PC-9 (cell line): ENCODE results near the gene MFN1. TPM values are rescaled to one million over a fixed set of nuclear protein-coding genes. Genes with fewer than 3 reads are reported as not detected.

ENCODE experiments used
- BruUV-seq: library from RNA; stranded (reverse); fragments of 400-500 nt; replicated peaks from 2 replicates; lab custom pipeline; 2021; lab: Mats Ljungman, UMichigan
- CTCF ChIA-PET: fragments of 300-600 bp; sonication (Branson Sonifier 250); formaldehyde crosslinking; loops from one replicate; lab custom pipeline; 2022; ENCODE audit warnings: antibody characterized with exemption; lab: Charles Lee
- POLR2A ChIA-PET: fragments of 300-600 bp; sonication (Branson Sonifier 250); formaldehyde crosslinking; loops from one replicate; lab custom pipeline; 2022; ENCODE audit warnings: antibody characterized with exemption; ENCODE audit not compliant: unreplicated experiment; lab: Charles Lee
- DNase-seq, 2 experiments: peaks; one replicate each; pipeline versions ENCODE4 v3.0.0 to v3.0.0-alpha.2; 2015 to 2022; ENCODE audit warnings: mixed read lengths in 1 of 2
- H2AFZ ChIP-seq: fragments of 200-600 bp; sonication (generic); 2 replicates; pipeline ENCODE4 v1.8.1; 2017; ENCODE audit warnings: antibody characterized with exemption
- H3F3A ChIP-seq: fragments of 200-600 bp; sonication (generic); 2 replicates; pipeline ENCODE4 v1.8.1; 2017; ENCODE audit warnings: antibody characterized with exemption, mild to moderate bottlenecking, low read depth; ENCODE audit not compliant: insufficient read depth
- H3K27ac ChIP-seq: fragments of 200-600 bp; sonication (generic); 2 replicates; pipeline ENCODE4 v1.6.1; 2016; ENCODE audit warnings: mixed run types
- H3K27me3 ChIP-seq: fragments of 200-600 bp; sonication (generic); 2 replicates; pipeline ENCODE4 v1.6.1; 2016; ENCODE audit warnings: low read depth, mixed run types; ENCODE audit not compliant: insufficient read depth
- H3K36me3 ChIP-seq: fragments of 200-600 bp; sonication (generic); 2 replicates; pipeline ENCODE4 v1.6.1; 2016; ENCODE audit warnings: low read depth, mixed run types
- H3K4me1 ChIP-seq: fragments of 200-600 bp; sonication (generic); replicated peaks from 2 replicates; pipeline ENCODE4 v1.6.1; 2016; ENCODE audit warnings: mixed run types; ENCODE audit not compliant: insufficient read depth
- H3K4me2 ChIP-seq: fragments of 200-600 bp; sonication (generic); 2 replicates; pipeline ENCODE4 v1.6.1; 2017; ENCODE audit warnings: mixed run types
- H3K4me3 ChIP-seq: fragments of 200-600 bp; sonication (generic); 2 replicates; pipeline ENCODE4 v1.6.1; 2016; ENCODE audit warnings: mixed run types
- H3K79me2 ChIP-seq: fragments of 200-600 bp; sonication (generic); 2 replicates; pipeline ENCODE4 v1.6.1; 2017; ENCODE audit warnings: low read depth, mixed run types
- H3K9me2 ChIP-seq: fragments of 200-600 bp; sonication (generic); 2 replicates; pipeline ENCODE4 v1.8.1; 2017; ENCODE audit warnings: mild to moderate bottlenecking; ENCODE audit not compliant: insufficient read depth
- H3K9me3 ChIP-seq: fragments of 200-600 bp; sonication (generic); 2 replicates; pipeline ENCODE4 v1.8.1; 2016; ENCODE audit warnings: low read depth; ENCODE audit not compliant: insufficient read depth
- H4K20me1 ChIP-seq: fragments of 200-600 bp; sonication (generic); 2 replicates; pipeline ENCODE4 v1.8.1; 2017; ENCODE audit not compliant: insufficient read depth
- EZH2 ChIP-seq: fragments of 200-600 bp; sonication (generic); IDR thresholded peaks from 2 replicates; pipeline ENCODE4 v1.8.0; 2017; ENCODE audit warnings: antibody characterized with exemption, low read depth
- intact Hi-C: fragments of 100-400 bp; cut with micrococcal nuclease; formaldehyde crosslinking; loops from one replicate; pipeline ENCODE4 v1.10.0; 2022; ENCODE audit not compliant: unreplicated experiment
- total RNA-seq: library from RNA; stranded (reverse); gene quantifications from 2 replicates; pipeline ENCODE4 v1.2.3, GENCODE V29; 2021
- TF ChIP-seq, protein P1 (sequence below): fragments of 200-600 bp; sonication (generic); conservative IDR thresholded peaks from 2 replicates; pipeline ENCODE4 v1.6.1; 2017; ENCODE audit warnings: mixed run types, antibody characterized with exemption, mild to moderate bottlenecking, moderate library complexity

The MFN1 gene
- total RNA-seq, 1 experiment from 2014 or later, result 69.1 TPM

DNA sequence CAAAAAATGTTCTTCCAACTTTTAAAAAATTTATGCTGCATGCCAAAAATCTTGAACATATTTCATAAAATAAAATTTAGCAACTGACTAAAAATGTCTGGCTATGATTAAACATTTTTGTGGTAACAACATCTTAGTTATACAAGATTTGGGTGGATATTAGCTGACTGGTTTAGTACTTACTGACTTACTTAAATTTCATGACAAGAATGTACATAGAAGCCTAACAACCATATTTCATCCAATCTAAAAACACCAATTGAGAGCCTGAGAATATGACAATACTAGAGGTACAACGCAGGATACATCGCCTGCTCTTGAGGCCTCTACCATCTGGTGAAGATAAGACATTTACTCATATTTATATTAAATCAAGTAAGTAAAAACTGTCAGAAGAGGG lies 69.2 kb downstream of the MFN1 start:
- intact Hi-C loops, result no loop called here
- no TSS peak for BruUV-seq
- POLR2A ChIA-PET, result no interaction called here
- no peaks in the 10 kb centered on the region for H3K36me3 ChIP-seq
- no peak overlapping the region for H3K27ac ChIP-seq
- no peaks in the 10 kb centered on the region for H3K27me3 ChIP-seq
- no peaks in the 10 kb centered on the region for H4K20me1 ChIP-seq
- no peaks in the 10 kb centered on the region for H3K9me3 ChIP-seq
- no peaks in the 10 kb centered on the region for H3F3A ChIP-seq
- H3K79me2 ChIP-seq, result no peaks in the 10 kb centered on the region
- no peak for DNase-seq
- no peaks in the 10 kb centered on the region for H3K4me1 ChIP-seq
- no peaks in the 10 kb centered on the region for H3K9me2 ChIP-seq
- no peak overlapping the region for H3K4me2 ChIP-seq
- CTCF ChIA-PET, result no interaction called here
- no peak overlapping the region for H2AFZ ChIP-seq
- TF ChIP-seq, protein P1, sequence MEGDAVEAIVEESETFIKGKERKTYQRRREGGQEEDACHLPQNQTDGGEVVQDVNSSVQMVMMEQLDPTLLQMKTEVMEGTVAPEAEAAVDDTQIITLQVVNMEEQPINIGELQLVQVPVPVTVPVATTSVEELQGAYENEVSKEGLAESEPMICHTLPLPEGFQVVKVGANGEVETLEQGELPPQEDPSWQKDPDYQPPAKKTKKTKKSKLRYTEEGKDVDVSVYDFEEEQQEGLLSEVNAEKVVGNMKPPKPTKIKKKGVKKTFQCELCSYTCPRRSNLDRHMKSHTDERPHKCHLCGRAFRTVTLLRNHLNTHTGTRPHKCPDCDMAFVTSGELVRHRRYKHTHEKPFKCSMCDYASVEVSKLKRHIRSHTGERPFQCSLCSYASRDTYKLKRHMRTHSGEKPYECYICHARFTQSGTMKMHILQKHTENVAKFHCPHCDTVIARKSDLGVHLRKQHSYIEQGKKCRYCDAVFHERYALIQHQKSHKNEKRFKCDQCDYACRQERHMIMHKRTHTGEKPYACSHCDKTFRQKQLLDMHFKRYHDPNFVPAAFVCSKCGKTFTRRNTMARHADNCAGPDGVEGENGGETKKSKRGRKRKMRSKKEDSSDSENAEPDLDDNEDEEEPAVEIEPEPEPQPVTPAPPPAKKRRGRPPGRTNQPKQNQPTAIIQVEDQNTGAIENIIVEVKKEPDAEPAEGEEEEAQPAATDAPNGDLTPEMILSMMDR, result no peak
- no peak for TF ChIP-seq EZH2
- no peak overlapping the region for H3K4me3 ChIP-seq

DNA sequence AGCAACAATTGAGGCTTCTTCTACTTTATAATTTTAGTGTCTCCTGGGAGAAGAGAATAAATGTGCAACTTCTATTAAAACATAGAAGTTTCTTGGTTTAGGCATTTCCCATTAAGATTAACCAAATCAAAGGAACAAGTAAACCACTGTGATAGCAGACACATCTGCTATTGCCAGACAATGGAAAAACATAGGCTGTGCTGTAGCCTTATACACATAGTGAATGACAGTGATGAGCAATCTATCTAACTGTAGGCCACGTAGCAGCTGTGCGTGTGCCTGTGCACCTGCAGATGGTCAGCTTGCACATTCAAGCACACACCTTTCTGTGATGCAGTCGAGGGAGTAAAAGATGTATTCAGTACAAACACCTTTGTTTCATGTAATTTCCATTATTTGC lies 71.1 kb downstream of the MFN1 start:
- Histone ChIP-seq H3K9me3 (no peaks in the 10 kb centered on the region), H3K9me2 (no peaks in the 10 kb centered on the region), H3K4me2 (no peak overlapping the region), H3K27ac (no peak overlapping the region), H4K20me1 (no peaks in the 10 kb centered on the region), H3F3A (no peaks in the 10 kb centered on the region), H3K27me3 (no peaks in the 10 kb centered on the region), H2AFZ (no peak overlapping the region), H3K4me1 (no peaks in the 10 kb centered on the region), H3K4me3 (no peak overlapping the region), H3K79me2 (no peaks in the 10 kb centered on the region), H3K36me3 (no peaks in the 10 kb centered on the region)
- TF ChIP-seq, protein P1, result no peak
- no peak for TF ChIP-seq EZH2
- ChIA-PET CTCF (no interaction called here), POLR2A (interaction anchor here (0.9 kb wide), 1 partner anchor 331 kb away, joined by 4 read pairs; no protein-coding TSS in a partner anchor)
- intact Hi-C loops, result no loop called here
- BruUV-seq, result no TSS peak
- no peak for DNase-seq

DNA sequence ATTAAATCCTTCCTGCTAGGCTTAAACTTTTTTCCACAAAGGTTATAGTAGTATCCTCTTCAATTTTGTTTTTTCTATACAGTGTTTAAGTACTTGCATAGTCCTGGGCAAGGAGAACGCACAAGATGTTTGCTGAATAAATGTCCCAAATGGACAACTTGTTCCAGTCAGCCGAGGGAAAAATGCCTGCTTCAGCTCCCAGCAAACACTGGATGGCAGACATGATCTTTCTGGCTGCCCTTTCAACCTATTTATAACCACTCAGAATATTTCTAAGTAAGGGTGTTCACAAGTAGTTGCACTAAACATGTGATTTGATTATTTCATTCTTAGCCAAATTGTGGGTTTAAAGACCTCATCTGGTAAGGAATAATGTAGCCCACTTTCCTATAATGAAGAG lies 74.0 kb downstream of the MFN1 start:
- H3K27me3 ChIP-seq, result no peaks in the 10 kb centered on the region
- peak in 1 of 2 experiments; percentile 19 for DNase-seq
- H3K79me2 ChIP-seq, result no peaks in the 10 kb centered on the region
- H3F3A ChIP-seq, result no peaks in the 10 kb centered on the region
- H3K9me2 ChIP-seq, result no peaks in the 10 kb centered on the region
- ChIA-PET POLR2A (interaction anchor here (0.6 kb wide), 1 partner anchor 309 kb away, joined by 4 read pairs; no protein-coding TSS in a partner anchor), CTCF (no interaction called here)
- H3K4me3 ChIP-seq, result no peak overlapping the region
- H3K36me3 ChIP-seq, result no peaks in the 10 kb centered on the region
- no peaks in the 10 kb centered on the region for H3K9me3 ChIP-seq
- H2AFZ ChIP-seq, result no peak overlapping the region
- TF ChIP-seq, protein P1, result peak; percentile 50
- no peak for TF ChIP-seq EZH2
- H3K27ac ChIP-seq, result no peak overlapping the region
- no peak overlapping the region for H3K4me2 ChIP-seq
- H3K4me1 ChIP-seq, result no peaks in the 10 kb centered on the region
- no TSS peak for BruUV-seq
- H4K20me1 ChIP-seq, result no peaks in the 10 kb centered on the region
- intact Hi-C loops, result loop anchor here (1.0 kb wide), 1 partner anchor 137 kb away; no protein-coding TSS in a partner anchor
